T-helper 2 cell (primary cell): ENCODE measurements around the gene ANKH.

Experiments used
- DNase-seq, 5 experiments: peaks; one replicate each; pipeline versions ENCODE4 v3.0.0 to v3.0.0-alpha.2; 2012 to 2022

Gene ANKH

DNA sequence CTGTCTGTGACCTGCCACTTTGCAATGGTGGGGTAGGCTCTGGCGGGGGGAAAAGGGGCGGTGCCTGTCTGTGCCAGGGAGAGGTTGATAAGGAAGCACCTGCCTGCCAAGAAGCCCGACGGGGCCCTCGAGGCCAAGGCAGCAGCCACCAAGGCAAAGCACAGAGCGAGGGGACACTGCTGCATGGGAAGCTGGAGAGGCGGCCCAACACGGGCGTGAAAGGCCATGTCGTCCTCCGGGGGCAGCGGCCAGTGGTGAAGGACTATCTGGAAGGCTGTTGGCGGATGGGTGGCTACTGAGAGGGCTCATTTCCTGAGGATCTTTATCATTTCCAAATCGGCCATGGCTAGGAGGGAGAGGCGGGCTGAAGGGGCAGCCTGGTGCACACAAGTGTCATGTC is 140.7 kb downstream of the ANKH start:
- DNase-seq, result no peak

DNA sequence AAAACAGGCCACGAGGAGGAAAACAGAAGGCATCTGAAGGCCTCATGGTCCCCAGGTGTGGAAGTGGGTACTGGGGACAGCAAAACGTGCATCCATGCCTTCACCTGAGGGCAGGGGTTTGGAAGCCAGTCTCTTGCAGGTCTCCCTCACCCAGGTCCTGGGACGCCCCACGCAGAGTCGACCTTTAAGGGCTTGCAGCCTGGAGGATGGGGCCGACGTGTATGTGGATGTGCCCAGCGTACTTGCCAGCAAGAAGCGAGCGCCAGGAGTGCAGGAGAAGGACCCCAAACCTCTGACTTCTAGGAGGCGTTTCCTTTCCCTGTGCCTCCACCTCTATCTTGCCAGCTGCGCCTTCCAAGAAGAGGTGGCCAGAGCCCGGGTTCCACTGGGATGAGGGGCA is 141.1 kb downstream of the ANKH start:
- DNase-seq, result no peak

DNA sequence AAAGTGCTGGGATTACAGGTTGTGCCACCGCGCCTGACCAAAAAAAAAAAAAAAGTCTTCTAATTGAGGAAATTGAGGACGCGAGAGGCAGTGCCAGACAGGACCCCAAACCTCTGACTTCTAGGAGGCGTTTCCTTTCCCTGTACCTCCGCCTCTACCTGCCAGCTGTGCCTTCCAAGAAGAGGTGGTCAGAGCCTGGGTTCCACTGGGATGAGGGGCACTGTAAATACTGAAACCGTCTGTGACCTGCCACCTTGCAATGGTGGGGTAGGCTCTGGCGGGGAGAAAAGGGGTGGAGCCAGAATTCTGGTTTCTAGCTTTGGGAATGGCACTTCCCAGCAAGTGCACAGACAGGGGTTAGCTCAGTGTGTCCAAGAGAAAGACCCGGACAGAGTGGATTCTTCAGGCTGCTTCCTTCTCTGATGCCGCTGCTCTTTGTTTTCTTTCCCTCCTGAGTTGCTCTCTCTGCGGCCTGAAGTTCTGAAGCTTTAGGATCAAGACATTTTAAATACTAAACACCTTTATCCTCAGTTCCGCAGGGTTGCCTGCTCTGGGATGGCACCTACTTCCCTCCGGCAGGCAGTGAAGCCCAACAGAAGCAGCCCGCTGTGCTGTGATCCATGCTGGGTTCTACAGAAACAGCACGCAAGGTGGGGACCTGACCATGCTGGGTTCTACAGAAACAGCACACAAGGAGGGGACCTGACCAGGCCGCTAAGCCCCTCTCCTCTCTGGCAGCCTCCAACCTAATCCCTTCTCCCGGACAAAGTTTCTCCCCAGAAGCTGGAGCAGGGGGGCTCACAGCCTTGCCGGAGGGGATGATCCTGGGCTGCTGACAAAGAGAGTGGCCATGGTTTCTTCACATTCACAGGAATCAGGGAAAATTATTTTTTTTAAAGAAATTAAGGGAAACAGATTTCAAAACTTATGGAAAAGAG is 141.9 kb downstream of the ANKH start:
- no peak for DNase-seq

DNA sequence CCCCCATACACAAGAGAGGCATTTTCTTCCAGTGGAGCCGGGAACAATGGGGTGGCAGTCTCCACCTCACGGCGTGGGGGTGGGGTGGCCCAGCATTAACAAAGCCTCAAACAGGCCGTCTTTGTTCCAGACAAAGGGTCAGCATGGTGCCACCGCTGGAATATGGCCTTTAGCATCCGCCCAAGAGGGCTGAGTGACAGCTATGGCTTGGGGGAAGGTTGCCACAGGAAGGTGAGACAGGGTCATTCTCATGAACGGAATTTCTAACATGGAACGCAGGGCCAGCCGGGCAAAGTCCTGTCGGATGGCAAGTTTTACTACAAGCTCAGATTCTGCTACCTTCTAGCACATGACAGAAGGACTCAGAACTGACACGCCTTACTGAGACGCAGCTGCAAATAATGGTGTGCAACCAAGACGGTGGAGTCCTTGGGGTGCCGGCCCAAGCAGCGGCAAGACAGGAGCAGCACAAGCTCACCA is 143.1 kb downstream of the ANKH start:
- DNase-seq, result no peak

DNA sequence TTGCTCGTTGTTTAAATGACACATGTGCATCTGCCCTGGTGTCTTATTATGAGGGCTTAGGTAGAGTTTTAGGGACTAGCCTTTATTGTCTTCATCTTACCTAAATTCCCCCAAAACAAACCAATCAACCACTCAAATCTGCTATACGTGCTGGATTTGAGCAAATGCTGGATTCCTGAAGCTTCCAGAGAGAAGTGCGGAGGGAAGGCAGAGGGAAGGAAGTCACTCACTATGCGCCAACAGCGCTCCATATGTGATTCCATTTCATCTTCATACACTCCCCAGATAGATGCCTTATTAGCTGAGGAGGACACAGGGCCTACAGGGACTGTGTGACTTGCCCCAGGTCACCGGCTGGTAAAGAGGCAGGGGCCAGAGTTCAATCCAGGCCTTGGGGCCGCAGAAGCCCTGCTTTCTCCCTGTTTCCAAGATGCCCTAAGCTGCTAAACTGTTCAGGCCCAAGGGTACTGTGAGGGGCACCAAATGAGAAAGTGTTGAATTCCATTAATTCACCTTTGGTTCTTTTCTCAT is 143.6 kb downstream of the ANKH start:
- DNase-seq, result no peak

DNA sequence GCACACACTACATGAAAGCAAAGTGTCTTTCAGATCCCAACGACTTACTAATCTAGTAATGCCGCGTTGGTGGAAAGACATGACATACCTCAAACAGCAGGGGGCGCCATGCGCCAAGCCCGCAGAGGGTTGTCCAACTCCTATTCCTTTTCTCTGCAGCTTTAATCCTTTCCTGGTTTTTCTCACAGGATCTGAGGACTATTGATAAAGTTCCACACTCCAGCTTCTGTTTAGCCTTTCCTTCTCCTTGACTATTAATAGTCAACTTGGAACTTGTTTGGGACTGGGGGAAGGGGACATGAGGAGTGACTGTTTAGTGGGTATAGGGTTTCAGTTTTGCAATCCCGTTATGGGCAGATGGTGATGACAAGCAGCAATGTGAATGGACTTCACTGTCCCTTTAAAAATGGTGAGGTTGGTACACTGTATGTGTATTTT is 144.1 kb downstream of the ANKH start:
- peak; percentile 52 to 70 (median 55) for DNase-seq

DNA sequence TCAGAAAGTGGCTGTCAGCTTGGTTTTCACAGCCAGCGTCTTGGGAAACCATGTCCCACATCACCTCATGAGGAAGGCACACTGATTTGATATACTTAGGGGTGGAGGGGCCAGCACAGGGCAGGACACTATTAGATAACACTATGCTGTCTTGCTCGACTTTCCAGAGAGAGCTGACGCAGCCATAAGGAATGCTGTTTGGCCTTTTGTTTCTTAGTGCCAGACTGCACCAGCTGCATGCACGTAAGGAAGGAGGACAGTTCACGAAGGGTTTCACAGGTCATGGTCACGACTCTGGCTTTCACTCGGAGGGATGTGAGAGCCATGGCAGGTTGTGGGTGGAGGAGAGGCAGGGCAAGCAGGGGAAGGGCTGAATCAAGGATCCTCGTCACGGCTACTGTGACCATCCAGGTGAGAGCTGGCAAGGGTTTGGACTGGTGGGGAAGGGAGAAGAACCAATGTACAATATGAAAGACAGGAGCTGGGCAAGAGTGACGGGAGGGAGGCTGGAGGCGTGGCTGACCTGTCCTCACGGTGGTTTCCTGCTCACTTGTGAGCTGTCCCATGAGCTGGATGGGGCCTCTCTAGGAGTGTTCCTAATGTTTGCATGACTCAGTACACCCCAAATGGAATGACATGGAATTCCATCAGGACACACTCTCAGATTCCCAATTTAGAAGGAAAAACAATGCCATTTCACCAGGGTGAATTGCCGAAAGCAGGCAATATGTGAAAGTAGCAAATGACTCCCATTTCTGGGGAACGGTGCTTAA is 145.3 kb downstream of the ANKH start:
- no peak for DNase-seq

DNA sequence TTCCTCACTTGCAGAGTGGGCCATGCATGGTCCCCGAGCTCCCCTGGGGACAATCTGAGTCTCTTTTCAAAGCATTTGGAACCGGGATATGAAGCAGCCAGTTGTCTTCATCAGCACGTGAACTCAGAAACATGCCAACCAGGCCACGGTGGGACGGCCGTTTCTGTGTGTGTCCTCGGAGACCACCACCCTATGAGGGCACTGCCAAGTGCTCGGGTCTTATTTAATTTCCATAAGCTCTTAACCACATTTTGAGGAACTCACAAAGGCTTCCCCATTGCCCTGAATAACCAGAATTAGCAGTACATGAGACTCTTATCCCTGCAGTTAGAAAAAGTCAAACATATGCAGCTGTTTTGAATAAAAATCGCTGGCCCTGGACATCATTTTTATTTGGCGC is 146.9 kb downstream of the ANKH start:
- no peak for DNase-seq

DNA sequence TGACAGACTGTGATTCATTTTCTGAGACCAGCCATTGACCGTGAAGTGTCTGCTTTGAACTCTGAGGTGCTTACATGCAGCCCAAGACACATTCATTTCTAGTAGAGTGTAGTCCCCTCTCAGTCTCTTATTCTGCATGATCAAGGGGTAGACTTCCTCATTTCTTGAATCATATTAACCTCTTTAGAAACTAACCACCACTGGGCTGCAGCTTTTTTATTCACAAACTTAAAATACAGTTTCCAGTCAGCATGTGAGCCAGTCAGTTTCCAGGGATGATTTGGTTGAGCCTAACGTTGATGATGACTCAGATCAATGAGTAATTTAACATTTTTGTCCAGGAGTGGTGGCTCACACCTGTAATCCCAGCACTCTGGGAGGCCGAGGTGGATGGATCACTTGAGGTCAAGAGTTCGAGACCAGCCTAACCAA is 147.9 kb downstream of the ANKH start:
- peak in 1 of 5 experiments; percentile 46 for DNase-seq

DNA sequence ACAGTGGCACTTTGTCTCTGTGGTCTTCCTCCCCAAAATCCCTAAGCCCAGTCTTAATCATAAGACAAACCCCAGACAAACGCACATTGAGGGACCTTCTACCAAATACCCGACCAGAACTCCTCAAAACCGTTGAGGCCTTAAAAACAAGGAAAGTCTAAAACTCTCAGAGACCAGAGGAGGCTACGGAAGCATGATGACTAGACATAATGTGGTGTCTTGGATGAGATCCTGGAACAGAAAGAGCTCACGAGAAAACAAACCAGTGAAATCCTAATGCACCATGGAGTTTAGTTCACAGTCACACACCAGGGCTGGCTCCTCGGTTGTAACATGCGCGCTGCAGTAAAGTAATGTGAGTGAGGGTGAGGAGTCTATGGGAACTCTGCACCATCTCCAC is 148.7 kb downstream of the ANKH start:
- no peak for DNase-seq

DNA sequence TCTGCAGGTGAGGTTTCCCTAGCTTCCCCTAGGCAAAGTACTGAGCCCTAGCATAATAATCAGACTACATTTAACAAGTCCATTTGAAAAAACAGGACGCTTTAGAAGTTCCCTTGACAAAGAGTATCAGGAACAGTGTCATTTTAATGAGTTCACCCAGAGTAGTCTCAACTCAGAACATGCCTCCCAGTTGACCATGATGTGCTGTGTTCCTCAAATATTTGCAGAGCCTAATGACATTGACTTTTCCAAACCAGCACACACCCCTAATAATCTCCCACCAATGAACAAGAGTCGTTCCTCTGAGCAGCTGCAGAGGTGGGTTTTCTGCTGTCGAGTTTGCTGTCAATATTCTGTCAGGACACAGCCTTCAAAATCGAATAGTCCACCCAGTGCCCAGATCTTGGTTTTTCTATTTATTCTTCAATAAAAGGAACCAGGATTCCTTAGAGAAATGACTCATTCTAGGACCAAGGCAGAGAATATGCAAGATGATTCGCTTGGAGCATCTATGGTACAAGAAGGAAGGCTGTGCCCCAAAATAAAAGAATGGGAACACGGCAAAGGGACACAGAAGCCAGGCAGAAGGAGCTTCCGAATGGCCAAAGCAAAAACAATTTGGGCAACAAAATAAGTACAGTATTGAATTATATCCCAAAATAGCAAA is 149.5 kb downstream of the ANKH start:
- no peak for DNase-seq

DNA sequence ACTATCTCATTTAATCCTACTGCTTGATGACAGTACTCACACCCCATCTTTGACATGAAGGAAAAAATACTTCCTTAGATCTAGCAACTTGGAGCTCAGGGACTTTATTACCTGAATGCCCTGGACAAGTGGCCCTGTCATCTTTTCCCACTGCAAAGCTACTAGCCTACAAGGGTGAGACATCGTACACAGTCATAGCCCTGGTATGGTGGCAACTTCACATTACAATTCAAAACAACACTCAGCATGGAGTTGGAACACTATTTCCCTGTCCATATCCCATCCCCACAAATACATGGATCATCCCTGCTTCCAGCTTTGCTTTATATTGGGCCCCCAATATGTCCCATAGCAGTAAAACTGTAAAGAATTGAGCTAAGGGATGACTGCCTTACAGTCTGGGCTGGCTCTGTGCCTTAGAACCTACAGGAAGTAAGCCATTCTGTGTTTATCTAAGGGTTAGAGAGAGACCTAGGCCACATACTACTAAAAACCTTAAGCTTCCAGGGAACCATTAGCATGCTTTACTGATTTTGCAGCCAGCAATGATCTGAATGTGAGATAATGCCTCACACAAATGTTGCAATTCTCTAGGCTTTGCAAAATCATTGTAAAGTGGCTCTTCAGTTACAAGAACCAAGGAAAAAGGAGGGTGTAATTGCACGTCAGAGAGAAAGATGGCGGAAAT is 151.2 kb downstream of the ANKH start:
- peak in 1 of 5 experiments; percentile 41 for DNase-seq

DNA sequence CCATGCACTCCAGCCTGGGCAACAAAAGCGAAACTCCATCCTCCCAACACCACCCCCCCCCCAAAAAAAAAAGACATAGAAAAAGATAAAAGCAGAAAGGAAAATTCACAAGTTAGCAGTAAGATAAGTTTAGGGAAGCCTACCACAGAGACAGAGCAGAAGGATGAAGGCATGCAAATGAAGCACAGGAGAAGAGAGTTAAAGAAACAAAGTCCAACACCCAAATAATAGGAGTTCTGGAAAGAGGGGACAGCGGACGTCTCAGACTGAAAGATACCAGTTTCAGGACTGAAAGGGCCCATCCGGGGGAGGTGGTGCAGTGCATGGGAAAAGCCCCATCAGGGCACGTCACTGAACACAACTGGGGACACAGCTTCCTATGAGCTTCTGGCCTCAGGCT is 152.8 kb downstream of the ANKH start:
- DNase-seq, result no peak

DNA sequence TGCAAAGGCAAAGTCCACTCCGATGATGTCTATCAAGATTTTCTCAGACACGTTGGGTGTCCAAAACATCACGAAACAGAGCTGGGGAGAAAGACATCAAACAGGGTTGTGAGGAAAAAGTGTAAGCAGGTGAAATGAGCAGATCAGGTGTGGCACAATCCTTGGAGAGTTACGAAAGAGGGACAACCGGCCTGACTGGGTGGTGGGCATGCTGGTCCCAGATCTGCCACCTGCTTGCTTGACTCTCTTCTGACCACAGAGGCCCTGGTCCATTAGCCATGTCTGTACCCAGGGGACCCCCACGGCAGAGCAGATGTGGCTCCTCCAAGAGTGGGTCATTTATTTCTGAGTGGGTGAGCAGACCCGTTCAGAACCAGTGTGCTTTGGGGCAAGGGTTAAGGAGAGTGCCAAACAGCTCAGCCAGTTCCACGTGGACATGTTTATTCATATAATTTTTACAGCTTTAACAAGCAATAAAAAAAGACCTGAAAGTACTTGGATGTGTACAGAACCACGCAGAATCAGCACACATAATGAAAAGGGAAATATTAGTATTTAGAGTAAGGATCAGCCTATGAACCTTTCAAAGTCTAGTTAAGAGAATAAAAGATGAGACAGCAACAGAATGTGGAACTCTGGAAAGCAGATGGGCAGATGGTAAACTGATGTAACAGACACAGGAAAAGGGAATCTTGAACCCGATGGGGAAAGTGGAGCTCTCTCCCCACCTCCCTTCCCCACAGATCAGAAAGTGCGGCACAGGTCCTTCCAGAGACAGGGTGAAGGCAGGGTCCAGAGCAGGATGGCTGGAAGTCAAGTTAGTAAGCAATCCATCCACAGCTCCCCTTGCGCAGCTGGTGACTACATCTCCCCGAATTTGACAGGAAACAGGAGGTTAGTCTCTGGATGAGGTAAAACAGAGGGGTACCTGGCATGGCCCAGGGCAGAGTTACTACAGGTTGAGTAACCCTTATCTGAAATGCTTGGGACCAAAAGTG is 154.5 kb downstream of the ANKH start:
- DNase-seq, result no peak

DNA sequence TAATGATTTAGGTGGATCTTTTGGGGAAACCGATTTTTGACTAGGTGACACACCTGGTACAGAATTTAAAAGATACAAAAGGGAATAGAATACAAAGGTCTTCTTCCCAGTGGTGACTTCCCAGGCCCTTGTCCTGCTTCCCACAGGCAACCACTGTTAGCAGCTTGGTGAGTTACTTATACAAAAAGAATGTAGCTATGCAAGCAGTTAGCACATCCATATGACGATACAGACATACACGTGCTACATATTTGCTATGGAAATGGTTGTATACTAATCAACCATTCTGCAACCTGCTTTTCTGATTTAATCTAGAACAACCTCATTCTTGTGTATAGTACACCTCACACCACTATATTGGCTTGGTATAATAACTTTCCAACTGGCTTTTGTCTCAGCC is 156.1 kb downstream of the ANKH start:
- DNase-seq, result no peak

DNA sequence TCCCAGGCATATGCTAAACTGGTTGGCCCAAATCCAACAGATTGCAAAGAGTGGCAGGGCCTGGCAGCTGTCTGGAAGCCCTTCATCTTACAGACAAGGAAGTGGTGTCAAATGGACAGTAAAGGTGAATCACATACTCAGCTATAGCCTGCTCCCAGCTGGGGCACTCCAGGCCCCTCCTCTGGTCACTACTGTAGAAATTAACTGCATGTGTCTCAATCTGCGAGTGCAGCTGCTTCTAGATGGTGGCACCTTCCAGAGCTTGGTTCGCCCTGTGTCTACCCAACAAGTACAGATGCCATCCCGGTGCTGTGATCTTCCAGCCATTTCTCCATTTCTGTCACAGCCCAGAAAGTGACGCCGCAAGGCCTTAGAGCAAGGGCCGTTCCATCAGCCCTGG is 156.9 kb downstream of the ANKH start:
- no peak for DNase-seq

DNA sequence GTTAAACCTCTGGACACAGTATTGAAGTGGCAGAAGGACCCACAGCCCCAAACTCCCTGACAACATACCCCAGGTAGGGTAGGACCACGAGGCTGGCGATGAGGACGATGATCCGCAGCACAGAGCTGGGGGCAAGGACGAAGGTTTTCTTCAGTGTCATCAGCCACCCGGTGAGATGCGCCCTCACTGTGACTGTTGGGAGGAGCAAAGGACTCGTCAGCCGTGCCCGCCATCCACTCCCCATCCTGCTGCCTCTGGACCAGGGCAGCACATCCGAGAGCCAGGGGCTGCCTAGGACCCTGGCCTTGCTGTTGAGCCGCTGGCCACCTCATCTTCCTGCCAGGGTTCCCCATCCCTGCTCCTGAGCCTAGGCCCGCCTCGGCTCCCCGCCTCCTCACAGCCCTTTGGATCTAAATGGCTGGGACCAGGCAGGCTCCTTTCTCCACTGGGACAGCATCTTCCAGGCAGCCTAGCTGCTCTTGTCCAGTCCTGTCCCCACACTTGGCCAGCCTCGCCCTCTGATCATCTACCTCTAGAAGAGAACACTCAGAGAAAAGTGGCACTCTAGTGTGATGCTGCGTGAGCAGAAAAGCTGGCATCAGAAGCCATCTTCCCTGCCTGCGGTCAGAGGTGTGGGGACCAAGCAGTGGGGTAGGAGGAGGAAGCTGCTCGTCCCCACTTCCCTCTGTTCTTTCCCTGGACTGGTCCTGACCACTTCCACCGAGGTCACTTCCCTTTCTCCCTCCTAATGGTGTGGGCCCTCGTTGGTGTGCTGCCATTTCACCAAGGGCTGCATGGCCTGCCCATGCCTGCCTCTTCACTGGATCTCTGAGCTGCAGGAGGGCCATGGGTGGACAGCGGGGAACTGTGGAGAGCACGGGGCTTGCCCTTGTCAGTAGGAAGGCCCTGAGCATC is 157.8 kb downstream of the ANKH start:
- no peak for DNase-seq

DNA sequence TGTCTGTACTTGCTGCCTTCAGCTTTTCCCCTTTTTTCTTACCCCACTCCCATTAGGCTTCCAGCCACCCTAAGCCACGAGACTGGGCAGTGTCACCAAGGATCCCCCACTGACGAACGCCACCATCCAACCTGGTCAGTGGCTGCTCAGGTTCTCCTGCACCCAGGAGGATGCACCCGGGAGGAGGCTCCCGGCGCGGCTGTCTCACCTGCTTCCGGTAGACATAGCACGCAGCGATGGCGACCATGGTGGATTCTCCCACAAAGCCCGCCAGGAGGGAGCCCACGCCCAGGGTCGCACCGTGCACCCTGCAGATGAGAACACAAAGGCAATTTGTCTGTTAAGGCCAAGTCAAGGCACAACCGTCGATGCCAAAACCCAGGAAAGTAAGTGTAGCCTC is 158.9 kb downstream of the ANKH start:
- no peak for DNase-seq

DNA sequence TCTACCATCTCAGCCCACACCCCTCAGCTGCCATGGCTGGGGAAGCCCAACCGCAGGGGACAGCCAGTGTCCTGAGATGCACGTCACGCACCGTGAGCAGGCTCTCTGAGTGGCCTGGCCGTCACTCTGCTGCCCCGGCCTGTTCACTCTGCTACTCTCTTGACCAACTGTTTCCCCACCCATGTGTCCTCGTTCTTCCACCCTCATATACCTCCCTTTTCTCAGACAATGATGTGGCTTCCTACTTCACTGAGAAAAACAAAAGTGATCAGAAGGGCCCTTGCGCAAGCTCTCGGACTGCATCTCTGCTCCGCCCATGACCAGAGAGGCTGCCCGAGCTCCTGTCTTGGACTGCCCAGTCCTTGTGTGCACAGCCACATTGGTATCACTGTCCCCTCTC is 159.4 kb downstream of the ANKH start:
- no peak for DNase-seq
